Left renal cortex interstitium (tissue), 4 donors: ENCODE measurements around the gene YES1. TPM values are rescaled to one million over a fixed set of nuclear protein-coding genes. Genes with fewer than 3 reads are reported as not detected.

Experiments used
- polyA plus RNA-seq, 4 donors: library from polyadenylated mRNA; unstranded; fragments of 120-200 nt; gene quantifications; one replicate each; pipeline ENCODE4 v1.2.1, GENCODE V29; 2013; ENCODE audit not compliant: insufficient read length in 4 of 4

The YES1 gene
- polyA plus RNA-seq, 4 donors, result 60.8 to 71.2 (median 69.0) TPM

Other genes starting within 250 kb of the YES1 start
- gene CETN1, start 231.9 kb downstream of the YES1 start, polyA plus RNA-seq, result not detected
- gene CLUL1, start 215.3 kb downstream of the YES1 start, polyA plus RNA-seq, result 10 to 100 TPM in 3 of 4 donors, 1 to 10 TPM in 1; 7.8 to 20.0 (median 13.2) TPM
- 100 to 1,000 TPM; 116 to 133 (median 126) TPM for gene TYMS, start 154.6 kb downstream of the YES1 start, polyA plus RNA-seq
- 100 to 1,000 TPM in 2 of 4 donors, 10 to 100 TPM in 2; 50.5 to 144 (median 98.9) TPM for gene ENOSF1, start 99.6 kb downstream of the YES1 start, polyA plus RNA-seq
- gene ADCYAP1, start 92.6 kb upstream of the YES1 start, polyA plus RNA-seq, result under 1 TPM in 3 of 4 donors, not detected in 1; 0.17 to 0.22 (median 0.17) TPM